Suprapubic skin (tissue), 4 donors: Measurements from ENCODE around the gene MS4A12.

ENCODE experiments used
- EP300 ChIP-seq: sonication (generic); formaldehyde crosslinking; IDR thresholded peaks from one replicate; pipeline ENCODE4 v1.6.1; 2017; ENCODE audit warnings: antibody characterized with exemption
- POLR2AphosphoS5 ChIP-seq, 3 donors: sonication (generic); formaldehyde crosslinking; IDR thresholded peaks; one replicate each; pipeline ENCODE4 v1.6.1; 2017; ENCODE audit warnings: antibody characterized with exemption in 3 of 3
- TF ChIP-seq, protein P1 (sequence below), 2 donors: fragments of 200-600 bp in 1 of 2; fragments of 450-650 bp in 1 of 2; sonication (generic) in 1 of 2; IDR thresholded peaks; one replicate each; pipeline ENCODE4 v1.5.1; 2016 to 2019; ENCODE audit warnings: antibody characterized with exemption in 2 of 2, mild to moderate bottlenecking in 1 of 2, moderate library complexity in 1 of 2

DNA sequence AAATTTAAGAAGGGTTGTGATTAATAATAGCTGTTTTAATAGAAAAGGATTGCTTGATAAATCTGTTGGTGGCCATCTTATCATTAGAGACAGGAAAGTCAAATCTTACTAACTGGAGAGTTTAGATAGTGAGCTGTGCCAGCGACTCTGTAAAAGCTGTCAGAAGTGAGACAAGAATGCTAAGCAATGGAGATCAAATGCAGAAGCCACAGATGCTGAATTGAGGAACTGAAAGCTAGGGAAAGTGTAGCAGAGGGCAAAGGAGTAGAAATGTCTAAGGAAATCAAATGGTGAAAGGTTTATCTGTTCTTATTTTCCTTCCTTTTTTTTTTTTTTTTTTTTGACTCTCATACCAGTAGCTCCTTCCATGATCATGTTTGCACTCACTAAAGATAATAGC is 36.4 kb downstream of the MS4A12 start:
- TF ChIP-seq EP300 (no peak), POLR2AphosphoS5 (IDR thresholded peaks at IDR 0.05) (no peak)
- TF ChIP-seq, protein P1, sequence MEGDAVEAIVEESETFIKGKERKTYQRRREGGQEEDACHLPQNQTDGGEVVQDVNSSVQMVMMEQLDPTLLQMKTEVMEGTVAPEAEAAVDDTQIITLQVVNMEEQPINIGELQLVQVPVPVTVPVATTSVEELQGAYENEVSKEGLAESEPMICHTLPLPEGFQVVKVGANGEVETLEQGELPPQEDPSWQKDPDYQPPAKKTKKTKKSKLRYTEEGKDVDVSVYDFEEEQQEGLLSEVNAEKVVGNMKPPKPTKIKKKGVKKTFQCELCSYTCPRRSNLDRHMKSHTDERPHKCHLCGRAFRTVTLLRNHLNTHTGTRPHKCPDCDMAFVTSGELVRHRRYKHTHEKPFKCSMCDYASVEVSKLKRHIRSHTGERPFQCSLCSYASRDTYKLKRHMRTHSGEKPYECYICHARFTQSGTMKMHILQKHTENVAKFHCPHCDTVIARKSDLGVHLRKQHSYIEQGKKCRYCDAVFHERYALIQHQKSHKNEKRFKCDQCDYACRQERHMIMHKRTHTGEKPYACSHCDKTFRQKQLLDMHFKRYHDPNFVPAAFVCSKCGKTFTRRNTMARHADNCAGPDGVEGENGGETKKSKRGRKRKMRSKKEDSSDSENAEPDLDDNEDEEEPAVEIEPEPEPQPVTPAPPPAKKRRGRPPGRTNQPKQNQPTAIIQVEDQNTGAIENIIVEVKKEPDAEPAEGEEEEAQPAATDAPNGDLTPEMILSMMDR (IDR thresholded peaks at IDR 0.05): no peak
